ENCODE data around the gene CPN2.
A peak's percentile ranks its signal among the peaks of the same experiment; 100 is the strongest.

The CPN2 gene

GRCh38 chr3:194350726-194351071 lies 429 bp downstream of the CPN2 start:
- DNase-seq, result no peak
- H3K36me3 ChIP-seq, result no peaks in the 10 kb centered on the region
- H3K27ac ChIP-seq, result no peak overlapping the region
- H3K4me3 ChIP-seq (ENCODE audit: low read depth, low read length), result no peak overlapping the region
- TF ChIP-seq, protein P1, sequence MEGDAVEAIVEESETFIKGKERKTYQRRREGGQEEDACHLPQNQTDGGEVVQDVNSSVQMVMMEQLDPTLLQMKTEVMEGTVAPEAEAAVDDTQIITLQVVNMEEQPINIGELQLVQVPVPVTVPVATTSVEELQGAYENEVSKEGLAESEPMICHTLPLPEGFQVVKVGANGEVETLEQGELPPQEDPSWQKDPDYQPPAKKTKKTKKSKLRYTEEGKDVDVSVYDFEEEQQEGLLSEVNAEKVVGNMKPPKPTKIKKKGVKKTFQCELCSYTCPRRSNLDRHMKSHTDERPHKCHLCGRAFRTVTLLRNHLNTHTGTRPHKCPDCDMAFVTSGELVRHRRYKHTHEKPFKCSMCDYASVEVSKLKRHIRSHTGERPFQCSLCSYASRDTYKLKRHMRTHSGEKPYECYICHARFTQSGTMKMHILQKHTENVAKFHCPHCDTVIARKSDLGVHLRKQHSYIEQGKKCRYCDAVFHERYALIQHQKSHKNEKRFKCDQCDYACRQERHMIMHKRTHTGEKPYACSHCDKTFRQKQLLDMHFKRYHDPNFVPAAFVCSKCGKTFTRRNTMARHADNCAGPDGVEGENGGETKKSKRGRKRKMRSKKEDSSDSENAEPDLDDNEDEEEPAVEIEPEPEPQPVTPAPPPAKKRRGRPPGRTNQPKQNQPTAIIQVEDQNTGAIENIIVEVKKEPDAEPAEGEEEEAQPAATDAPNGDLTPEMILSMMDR (IDR thresholded peaks at IDR 0.05; ENCODE audit: low read depth, low read length), result no peak
- no peaks in the 10 kb centered on the region for H3K9me3 ChIP-seq (ENCODE audit: severe bottlenecking)
- H3K27me3 ChIP-seq (ENCODE audit: insufficient read depth, low read depth, severe bottlenecking), result no peaks in the 10 kb centered on the region

- DNase-seq, result no peak
- TF ChIP-seq, protein P1 (IDR thresholded peaks at IDR 0.05; ENCODE audit: low read depth, low read length), result no peak
- no peaks in the 10 kb centered on the region for H3K27me3 ChIP-seq (ENCODE audit: insufficient read depth, low read depth, severe bottlenecking)
- no peaks in the 10 kb centered on the region for H3K9me3 ChIP-seq (ENCODE audit: severe bottlenecking)
- no peaks in the 10 kb centered on the region for H3K36me3 ChIP-seq
- H3K4me3 ChIP-seq (ENCODE audit: low read depth, low read length), result no peak overlapping the region
- no peak overlapping the region for H3K27ac ChIP-seq
Measured at GRCh38 chr3:194348354-194348753, 2.8 kb downstream of the CPN2 start.

- Histone ChIP-seq H3K4me3 (ENCODE audit: low read depth, low read length) (no peak overlapping the region), H3K27ac (no peak overlapping the region), H3K27me3 (ENCODE audit: insufficient read depth, low read depth, severe bottlenecking) (no peaks in the 10 kb centered on the region), H3K36me3 (no peaks in the 10 kb centered on the region), H3K9me3 (ENCODE audit: severe bottlenecking) (no peaks in the 10 kb centered on the region)
- no peak for DNase-seq
- TF ChIP-seq, protein P1 (IDR thresholded peaks at IDR 0.05; ENCODE audit: low read depth, low read length), result no peak
Measured at GRCh38 chr3:194346621-194347020, 4.5 kb downstream of the CPN2 start.

- TF ChIP-seq, protein P1 (IDR thresholded peaks at IDR 0.05; ENCODE audit: low read depth, low read length), result no peak
- Histone ChIP-seq H3K4me3 (ENCODE audit: low read depth, low read length) (no peak overlapping the region), H3K9me3 (ENCODE audit: severe bottlenecking) (no peaks in the 10 kb centered on the region), H3K27ac (no peak overlapping the region), H3K27me3 (ENCODE audit: insufficient read depth, low read depth, severe bottlenecking) (no peaks in the 10 kb centered on the region), H3K36me3 (no peaks in the 10 kb centered on the region)
- no peak for DNase-seq
Measured at GRCh38 chr3:194346035-194346434, 5.1 kb downstream of the CPN2 start.

DNA sequence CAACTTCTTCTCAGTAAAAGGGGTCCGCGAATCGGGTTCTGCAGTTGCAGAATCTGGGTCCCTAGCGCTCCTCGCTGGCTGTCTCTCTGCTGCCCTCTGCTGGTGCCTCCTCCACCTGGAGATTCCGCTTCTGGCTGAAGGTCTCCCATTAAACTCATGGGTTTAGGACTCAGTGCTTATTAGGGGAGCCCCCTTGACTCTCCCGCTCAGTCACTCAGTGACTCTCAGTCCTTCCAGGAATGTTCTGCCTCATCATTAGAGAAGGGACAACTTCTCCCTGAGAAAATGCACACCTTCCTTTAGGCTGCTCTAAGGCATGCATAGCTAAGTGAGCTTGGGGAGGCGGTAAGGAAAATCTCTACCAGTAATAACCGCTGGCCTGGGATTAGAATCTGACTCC lies 7.1 kb downstream of the CPN2 start:
- Histone ChIP-seq H3K9me3 (ENCODE audit: severe bottlenecking) (no peaks in the 10 kb centered on the region), H3K4me3 (ENCODE audit: low read depth, low read length) (no peak overlapping the region), H3K36me3 (no peaks in the 10 kb centered on the region), H3K27ac (no peak overlapping the region), H3K27me3 (ENCODE audit: insufficient read depth, low read depth, severe bottlenecking) (no peaks in the 10 kb centered on the region)
- peak; percentile 47 for DNase-seq
- TF ChIP-seq, protein P1 (IDR thresholded peaks at IDR 0.05; ENCODE audit: low read depth, low read length), result peak; percentile 63

DNA sequence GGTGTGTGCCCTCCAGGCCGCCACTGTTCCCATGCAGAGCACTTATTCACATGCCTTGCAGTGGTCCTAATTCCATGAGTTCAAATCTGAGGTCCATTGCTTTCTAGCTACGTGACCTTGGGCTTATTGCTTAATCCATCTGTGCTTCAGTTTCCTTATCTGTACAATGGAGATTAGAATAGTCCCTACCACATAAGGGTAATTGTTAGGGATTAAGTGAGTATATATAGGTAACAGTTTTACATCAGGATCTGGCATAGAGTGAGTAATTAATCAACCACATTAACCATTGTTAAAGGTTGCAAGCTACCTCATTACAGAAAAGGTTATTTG lies 7.6 kb downstream of the CPN2 start:
- no peaks in the 10 kb centered on the region for H3K27me3 ChIP-seq (ENCODE audit: insufficient read depth, low read depth, severe bottlenecking)
- no peak overlapping the region for H3K4me3 ChIP-seq (ENCODE audit: low read depth, low read length)
- no peak for DNase-seq
- TF ChIP-seq, protein P1 (IDR thresholded peaks at IDR 0.05; ENCODE audit: low read depth, low read length), result no peak
- H3K27ac ChIP-seq, result no peak overlapping the region
- H3K9me3 ChIP-seq (ENCODE audit: severe bottlenecking), result no peaks in the 10 kb centered on the region
- no peaks in the 10 kb centered on the region for H3K36me3 ChIP-seq

Measured in WERI-Rb-1 (cell line).